ENCODE results near the gene DDX25. TPM values are rescaled to one million over a fixed set of nuclear protein-coding genes. Genes with fewer than 3 reads are reported as not detected.
A peak's percentile ranks its signal among the peaks of the same experiment; 100 is the strongest.

Gene DDX25
- total and polyA plus RNA-seq, 5 donors from 2014 or later: not detected

DNA sequence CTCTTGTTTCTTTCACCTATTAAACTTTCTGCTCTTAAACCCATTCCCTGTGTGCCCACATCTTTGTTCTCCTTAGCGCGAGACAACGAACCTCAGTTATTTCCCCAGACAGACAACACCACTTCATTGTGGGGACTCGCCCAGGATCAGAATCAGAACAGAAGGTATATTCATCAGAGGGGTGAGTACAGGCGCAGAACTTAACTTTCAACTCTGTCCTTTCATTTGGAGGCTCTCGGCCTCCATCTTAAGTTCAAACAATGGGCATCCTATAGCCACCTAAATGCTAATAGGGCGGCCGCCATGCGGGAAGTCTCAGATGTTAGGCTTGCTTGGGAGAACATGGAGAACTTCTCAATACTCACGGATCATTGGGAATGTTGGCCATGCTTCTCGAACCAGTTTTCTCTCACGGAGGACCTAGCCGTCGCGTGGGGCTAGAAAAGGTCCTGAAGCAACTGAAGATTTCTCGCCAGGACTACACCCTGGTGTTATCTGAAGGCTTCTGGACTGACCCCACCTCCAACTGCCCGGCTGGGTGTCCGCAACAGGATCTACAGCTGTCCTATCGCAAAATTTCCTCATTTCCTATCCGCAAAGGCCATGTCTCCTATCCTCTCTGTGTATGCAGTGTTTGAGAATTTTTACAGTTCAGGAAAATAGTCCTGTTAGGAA is 30.3 kb upstream of the DDX25 start:
- Histone ChIP-seq H3K9me3 (ENCODE audit: control insufficient read depth in 2 of 2, low read length in 2 of 2) (no peaks in the 10 kb centered on the region), H3K36me3 (ENCODE audit: control insufficient read depth, insufficient read depth, low read length) (no peaks in the 10 kb centered on the region), H3K27me3 (ENCODE audit: control insufficient read depth, insufficient read depth, low read length) (no peaks in the 10 kb centered on the region), H3K27ac (ENCODE audit: insufficient read depth, low read length, poor library complexity, severe bottlenecking) (no peak overlapping the region), H3K4me3 (ENCODE audit: low read depth, low read length) (no peak overlapping the region), H3K4me1 (ENCODE audit: control insufficient read depth, insufficient read depth, low read length, poor library complexity, severe bottlenecking) (no peaks in the 10 kb centered on the region)
- Mint-ChIP-seq H3K4me3 (no peak overlapping the region), H3K36me3 (no peaks in the 10 kb centered on the region), H3K9me3 (peaks cover 0 to 5% (median 0%) of the 10 kb centered on the region in 7 donors), H3K4me1 (peaks cover 0 to 2% (median 0%) of the 10 kb centered on the region in 4 donors), H3K27ac (no peak overlapping the region), H3K27me3 (no peaks in the 10 kb centered on the region)
- ATAC-seq (ENCODE audit: low read depth in 2 of 2) (no peak), DNase-seq (no peak)

DNA sequence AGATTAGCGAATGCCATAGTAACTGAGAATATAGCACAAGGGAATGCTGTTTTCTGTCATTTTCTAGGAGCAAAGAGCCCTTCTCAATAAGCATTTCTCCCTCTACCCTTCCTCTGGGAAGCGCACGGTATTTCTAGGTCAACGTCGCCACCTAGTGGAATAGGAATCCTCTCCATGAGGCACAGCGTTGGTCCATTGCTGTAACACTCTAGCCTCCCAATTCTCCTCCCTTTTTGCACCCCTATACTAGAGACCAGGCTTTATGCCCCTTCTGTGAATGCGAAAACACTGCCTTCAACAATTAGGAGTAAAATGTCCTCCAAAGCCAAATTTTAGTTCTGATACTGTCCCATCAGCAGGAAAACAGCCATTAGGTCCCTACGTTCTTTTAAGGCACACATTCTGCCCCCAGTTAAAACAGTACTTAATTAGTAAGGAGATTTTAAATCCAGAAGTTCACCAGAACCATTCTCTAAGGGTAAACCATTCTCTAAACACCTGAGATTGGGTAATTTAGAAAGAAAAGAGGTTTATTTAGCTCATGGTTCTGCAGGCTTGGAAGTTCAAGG is 29.7 kb upstream of the DDX25 start:
- Mint-ChIP-seq H3K4me1 (peaks cover 0 to 2% (median 0%) of the 10 kb centered on the region in 4 donors), H3K27me3 (no peaks in the 10 kb centered on the region), H3K36me3 (no peaks in the 10 kb centered on the region), H3K4me3 (no peak overlapping the region), H3K9me3 (peaks cover 0 to 5% (median 0%) of the 10 kb centered on the region in 7 donors), H3K27ac (no peak overlapping the region)
- H3K9me3 ChIP-seq (ENCODE audit: control insufficient read depth in 2 of 2, low read length in 2 of 2): no peaks in the 10 kb centered on the region
- no peaks in the 10 kb centered on the region for H3K4me1 ChIP-seq (ENCODE audit: control insufficient read depth, insufficient read depth, low read length, poor library complexity, severe bottlenecking)
- H3K27ac ChIP-seq (ENCODE audit: insufficient read depth, low read length, poor library complexity, severe bottlenecking): no peak overlapping the region
- H3K4me3 ChIP-seq (ENCODE audit: low read depth, low read length): no peak overlapping the region
- ATAC-seq (ENCODE audit: low read depth in 2 of 2) (peak; percentile 43 to 44), DNase-seq (peak; percentile 11 to 53 (median 24))
- no peaks in the 10 kb centered on the region for H3K27me3 ChIP-seq (ENCODE audit: control insufficient read depth, insufficient read depth, low read length)
- no peaks in the 10 kb centered on the region for H3K36me3 ChIP-seq (ENCODE audit: control insufficient read depth, insufficient read depth, low read length)

DNA sequence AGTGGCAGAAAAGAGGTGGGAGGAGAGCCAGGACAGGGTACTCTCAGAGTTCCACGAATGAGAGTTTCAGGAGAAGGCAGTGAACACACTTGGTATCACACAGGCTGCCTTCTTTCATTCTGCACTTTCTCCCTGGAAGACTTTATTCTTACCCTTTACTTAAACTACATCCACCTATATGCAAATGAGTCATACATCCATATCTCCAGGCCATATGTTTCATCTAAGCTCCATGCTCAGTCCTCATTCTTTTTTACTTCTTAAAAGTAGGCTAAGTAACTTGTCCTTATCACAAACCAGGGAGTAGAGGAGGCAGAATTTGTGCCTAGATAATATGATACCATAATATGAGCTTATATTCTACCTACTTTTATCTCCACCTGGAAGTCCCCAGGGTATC is 23.0 kb upstream of the DDX25 start:
- no peak overlapping the region for H3K4me3 ChIP-seq (ENCODE audit: low read depth, low read length)
- no peaks in the 10 kb centered on the region for H3K9me3 ChIP-seq (ENCODE audit: control insufficient read depth in 2 of 2, low read length in 2 of 2)
- no peak overlapping the region for H3K27ac Mint-ChIP-seq
- no peak overlapping the region for H3K27ac ChIP-seq (ENCODE audit: insufficient read depth, low read length, poor library complexity, severe bottlenecking)
- H3K36me3 Mint-ChIP-seq: no peaks in the 10 kb centered on the region
- H3K4me1 Mint-ChIP-seq: peaks cover 0 to 2% (median 0%) of the 10 kb centered on the region in 4 donors
- no peak overlapping the region for H3K4me3 Mint-ChIP-seq
- H3K27me3 Mint-ChIP-seq: peaks cover 11% of the 10 kb centered on the region
- no peaks in the 10 kb centered on the region for H3K4me1 ChIP-seq (ENCODE audit: control insufficient read depth, insufficient read depth, low read length, poor library complexity, severe bottlenecking)
- H3K27me3 ChIP-seq (ENCODE audit: control insufficient read depth, insufficient read depth, low read length): no peaks in the 10 kb centered on the region
- H3K36me3 ChIP-seq (ENCODE audit: control insufficient read depth, insufficient read depth, low read length): no peaks in the 10 kb centered on the region
- no peak for ATAC-seq (ENCODE audit: low read depth in 2 of 2)
- H3K9me3 Mint-ChIP-seq: peaks cover 0 to 3% (median 0%) of the 10 kb centered on the region in 7 donors
- no peak for DNase-seq

DNA sequence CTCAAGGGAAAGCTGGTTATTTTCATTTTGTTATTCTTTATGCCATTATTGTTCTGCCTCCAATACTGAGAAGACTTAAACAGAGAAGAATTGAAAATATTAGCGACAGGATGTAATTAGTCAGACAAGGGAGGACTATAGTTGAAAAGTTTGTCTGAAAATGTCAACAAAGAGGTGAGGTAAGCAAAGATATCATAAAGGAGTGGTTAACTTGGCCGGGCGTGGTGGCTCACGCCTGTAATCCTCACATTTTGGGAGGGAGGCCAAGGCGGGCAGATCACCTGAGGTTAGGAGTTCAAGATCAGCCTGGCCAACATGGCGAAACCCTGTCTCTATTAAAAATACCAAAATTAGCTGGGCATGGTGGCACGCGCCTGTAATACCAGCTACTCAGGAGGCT is 20.9 kb upstream of the DDX25 start:
- Mint-ChIP-seq H3K27me3 (peaks cover 18% of the 10 kb centered on the region), H3K4me1 (peaks cover 0 to 17% (median 10%) of the 10 kb centered on the region in 4 donors)

DNA sequence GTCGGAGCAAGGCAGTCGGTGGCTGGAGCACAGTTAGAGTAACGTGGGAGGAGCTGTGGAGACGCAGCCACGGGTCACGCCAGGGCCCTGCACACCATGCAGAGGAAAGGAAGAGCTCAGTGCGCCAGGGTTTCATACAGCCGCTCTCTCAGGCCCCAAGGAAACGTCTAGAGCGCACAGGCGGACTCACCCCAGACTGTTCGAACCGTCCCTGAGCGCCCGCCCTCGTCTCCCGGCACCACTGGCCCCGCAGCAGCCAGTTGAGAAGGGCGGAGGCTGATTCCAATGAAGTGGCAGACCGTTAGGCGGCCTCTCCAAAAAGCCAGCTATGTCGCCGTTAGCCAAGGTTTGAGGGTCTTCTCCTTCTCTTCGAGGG is 17.3 kb upstream of the DDX25 start:
- Histone ChIP-seq H3K27me3 (ENCODE audit: control insufficient read depth, insufficient read depth, low read length) (no peaks in the 10 kb centered on the region), H3K27ac (ENCODE audit: insufficient read depth, low read length, poor library complexity, severe bottlenecking) (peak overlapping the region; percentile 80), H3K4me1 (ENCODE audit: control insufficient read depth, insufficient read depth, low read length, poor library complexity, severe bottlenecking) (peaks cover 17% of the 10 kb centered on the region), H3K36me3 (ENCODE audit: control insufficient read depth, insufficient read depth, low read length) (no peaks in the 10 kb centered on the region), H3K4me3 (ENCODE audit: low read depth, low read length) (peak overlapping the region; percentile 57), H3K9me3 (ENCODE audit: control insufficient read depth in 2 of 2, low read length in 2 of 2) (no peaks in the 10 kb centered on the region)
- peaks cover 0 to 5% (median 0%) of the 10 kb centered on the region in 7 donors for H3K9me3 Mint-ChIP-seq
- DNase-seq (peak in 2 of 3 donors; percentile 36 to 74), ATAC-seq (ENCODE audit: low read depth in 2 of 2) (peak; percentile 41 to 42)
- H3K4me1 Mint-ChIP-seq: peaks cover 11 to 38% (median 26%) of the 10 kb centered on the region in 4 donors
- H3K4me3 Mint-ChIP-seq: peak overlapping the region; percentile 92 to 99 (median 97)
- no peaks in the 10 kb centered on the region for H3K36me3 Mint-ChIP-seq
- H3K27ac Mint-ChIP-seq: peak overlapping the region; percentile 92 to 97 (median 95)
- peaks cover 7% of the 10 kb centered on the region for H3K27me3 Mint-ChIP-seq

More for the DNA sequence above, 20.9 kb upstream of the DDX25 start:
- H3K27ac Mint-ChIP-seq: no peak overlapping the region
- no peak for ATAC-seq (ENCODE audit: low read depth in 2 of 2)
- H3K4me3 ChIP-seq (ENCODE audit: low read depth, low read length): no peak overlapping the region
- H3K4me3 Mint-ChIP-seq: peak overlapping the region in 2 of 4 donors; percentile 45 to 61
- H3K9me3 Mint-ChIP-seq: peaks cover 0 to 5% (median 0%) of the 10 kb centered on the region in 7 donors
- H3K27me3 ChIP-seq (ENCODE audit: control insufficient read depth, insufficient read depth, low read length): no peaks in the 10 kb centered on the region
- peaks cover 12% of the 10 kb centered on the region for H3K4me1 ChIP-seq (ENCODE audit: control insufficient read depth, insufficient read depth, low read length, poor library complexity, severe bottlenecking)
- no peak for DNase-seq
- no peaks in the 10 kb centered on the region for H3K36me3 ChIP-seq (ENCODE audit: control insufficient read depth, insufficient read depth, low read length)
- no peak overlapping the region for H3K27ac ChIP-seq (ENCODE audit: insufficient read depth, low read length, poor library complexity, severe bottlenecking)
- H3K36me3 Mint-ChIP-seq: no peaks in the 10 kb centered on the region
- no peaks in the 10 kb centered on the region for H3K9me3 ChIP-seq (ENCODE audit: control insufficient read depth in 2 of 2, low read length in 2 of 2)

DNA sequence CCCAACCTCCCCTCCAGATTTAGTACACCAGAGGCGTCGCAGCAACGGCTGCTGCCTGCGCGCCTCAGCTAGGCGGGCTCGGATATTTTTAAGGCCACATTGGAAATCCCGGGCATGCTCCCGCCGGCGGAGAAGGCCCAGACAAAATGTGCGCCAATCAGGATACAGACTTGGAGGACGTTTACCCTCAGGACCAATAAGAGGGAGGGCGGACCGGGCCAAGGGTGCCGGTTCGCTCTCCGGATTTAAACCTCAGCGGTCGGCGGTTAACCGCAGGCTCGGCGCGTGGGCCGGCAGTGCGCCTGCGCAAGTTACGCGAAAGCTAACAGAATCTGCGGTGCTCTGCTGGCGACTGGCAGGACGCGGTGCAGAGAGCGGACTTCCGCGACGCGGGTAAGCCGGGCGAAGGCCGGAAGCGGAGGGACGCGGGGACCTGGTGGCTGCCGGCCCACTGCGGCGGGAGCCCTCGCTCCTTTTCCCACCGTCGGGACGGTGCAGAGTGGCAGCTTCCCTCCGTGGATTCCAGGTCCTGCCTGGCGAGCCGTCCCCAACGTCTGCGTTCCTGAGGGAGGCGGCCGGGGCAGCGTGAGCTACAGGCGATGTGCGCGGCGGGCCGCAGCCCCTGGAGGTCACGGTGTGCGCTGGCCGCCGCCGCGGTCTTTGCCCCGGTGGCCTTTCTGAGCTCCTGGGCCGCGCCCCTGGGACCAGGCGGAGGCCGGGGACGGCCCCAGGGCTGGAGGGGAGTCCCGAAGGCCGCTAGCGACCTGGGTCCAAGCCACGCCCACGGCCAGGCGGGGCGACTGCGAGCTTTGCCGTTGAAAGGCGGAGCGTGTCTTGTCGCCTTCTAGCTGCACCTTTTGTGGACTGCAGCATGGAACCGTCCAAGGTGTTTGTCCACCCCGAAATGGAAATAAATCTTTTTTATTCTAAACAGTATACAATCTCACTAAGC is 16.7 kb upstream of the DDX25 start, which contains the start of gene HYLS1:
Gene HYLS1, plus strand, starts transcription at position 296 of the 952 bp plus-strand sequence. CDS start 11,701 bp downstream, outside the sequence.
- H3K36me3 ChIP-seq (ENCODE audit: control insufficient read depth, insufficient read depth, low read length): peaks cover under 1% of the 10 kb centered on the region
- H3K27ac Mint-ChIP-seq: peak within 1 kb of the TSS; percentile 92 to 97 (median 95)
- peaks cover 17% of the 10 kb centered on the region for H3K4me1 ChIP-seq (ENCODE audit: control insufficient read depth, insufficient read depth, low read length, poor library complexity, severe bottlenecking)
- H3K9me3 Mint-ChIP-seq: peaks cover 0 to 5% (median 0%) of the 10 kb centered on the region in 7 donors
- H3K9me3 ChIP-seq (ENCODE audit: control insufficient read depth in 2 of 2, low read length in 2 of 2): no peaks in the 10 kb centered on the region
- H3K4me1 Mint-ChIP-seq: peaks cover 13 to 45% (median 29%) of the 10 kb centered on the region in 4 donors
- peak; percentile 94 to 99 (median 95) for DNase-seq
- peak within 1 kb of the TSS; percentile 91 for H3K4me3 ChIP-seq (ENCODE audit: low read depth, low read length)
- peak; percentile 86 to 88 for ATAC-seq (ENCODE audit: low read depth in 2 of 2)
- H3K27ac ChIP-seq (ENCODE audit: insufficient read depth, low read length, poor library complexity, severe bottlenecking): peak within 1 kb of the TSS; percentile 80
- no peaks in the 10 kb centered on the region for H3K27me3 ChIP-seq (ENCODE audit: control insufficient read depth, insufficient read depth, low read length)
- H3K27me3 Mint-ChIP-seq: peaks cover 7% of the 10 kb centered on the region
- H3K4me3 Mint-ChIP-seq: peak within 1 kb of the TSS; percentile 92 to 99 (median 97)
- peaks cover 3% of the 10 kb centered on the region for H3K36me3 Mint-ChIP-seq

DNA sequence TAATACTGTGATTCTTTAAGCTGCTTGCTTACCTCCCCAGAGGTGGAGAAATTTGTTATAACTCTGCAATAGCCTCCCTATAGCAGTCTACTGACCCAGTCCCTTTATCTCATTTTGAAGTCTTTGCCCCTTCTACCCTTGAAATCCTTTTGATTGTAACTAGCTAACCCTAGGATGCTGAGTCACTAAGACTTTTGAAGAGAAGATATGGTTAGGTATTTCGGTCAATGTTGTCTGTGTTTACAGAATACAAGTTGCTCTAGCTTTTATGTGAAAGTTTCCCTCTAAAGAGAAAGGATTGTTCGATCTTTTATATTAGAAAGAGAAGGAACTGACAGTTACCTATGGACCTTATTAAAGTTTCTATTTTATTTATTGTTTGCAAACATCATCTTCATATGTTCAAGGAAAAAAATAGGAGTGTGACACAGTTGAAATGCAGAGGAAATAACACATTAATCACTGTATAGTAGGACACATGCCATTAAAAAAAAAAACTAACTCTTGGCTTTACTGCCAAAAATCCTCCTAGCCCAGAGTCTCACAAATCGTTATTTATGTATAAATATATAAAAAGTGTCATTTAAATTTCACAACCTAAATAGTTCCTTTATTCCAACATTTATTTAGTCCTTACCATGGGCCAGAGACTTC is 13.7 kb upstream of the DDX25 start:
- Histone ChIP-seq H3K4me3 (ENCODE audit: low read depth, low read length) (no peak overlapping the region), H3K4me1 (ENCODE audit: control insufficient read depth, insufficient read depth, low read length, poor library complexity, severe bottlenecking) (peaks cover 17% of the 10 kb centered on the region), H3K36me3 (ENCODE audit: control insufficient read depth, insufficient read depth, low read length) (peaks cover 21% of the 10 kb centered on the region), H3K27me3 (ENCODE audit: control insufficient read depth, insufficient read depth, low read length) (no peaks in the 10 kb centered on the region), H3K27ac (ENCODE audit: insufficient read depth, low read length, poor library complexity, severe bottlenecking) (no peak overlapping the region), H3K9me3 (ENCODE audit: control insufficient read depth in 2 of 2, low read length in 2 of 2) (no peaks in the 10 kb centered on the region)
- ATAC-seq (ENCODE audit: low read depth in 2 of 2): no peak
- no peak for DNase-seq
- Mint-ChIP-seq H3K27ac (peak overlapping the region in 2 of 3 donors; percentile 1 to 17), H3K9me3 (peaks cover 0 to 4% (median 0%) of the 10 kb centered on the region in 7 donors), H3K36me3 (peaks cover 16% of the 10 kb centered on the region), H3K27me3 (peaks cover 7% of the 10 kb centered on the region), H3K4me1 (peaks cover 25 to 49% (median 38%) of the 10 kb centered on the region in 4 donors), H3K4me3 (peak overlapping the region in 2 of 4 donors; percentile 56 to 97)

Data from CD4-positive, CD25-positive, alpha-beta regulatory T cell (primary cell).